Epithelial cell of proximal tubule (primary cell): ENCODE results near the gene OXSR1. TPM values are rescaled to one million over a fixed set of nuclear protein-coding genes. Genes with fewer than 3 reads are reported as not detected.

Source experiments
- DNase-seq: peaks from one replicate; pipeline ENCODE4 v3.0.0-alpha.2; 2011; ENCODE audit warnings: low read depth
- H3K4me3 ChIP-seq: 2 replicates; pipeline ENCODE4 v1.5.1; 2011; ENCODE audit warnings: low read depth, mild to moderate bottlenecking, low read length
- CTCF ChIP-seq: conservative IDR thresholded peaks from 2 replicates; pipeline ENCODE4 v1.5.1; 2012; ENCODE audit warnings: low read depth, mild to moderate bottlenecking, low read length
- total RNA-seq: library from RNA; depleted of rRNA; stranded (reverse); fragments of >200 nt; gene quantifications from 2 replicates; pipeline ENCODE4 v1.2.3, GENCODE V29; 2015

Gene OXSR1
- total RNA-seq, 1 donor from 2014 or later, result 39.2 TPM

GRCh38 chr3:38136393-38136776 lies 29.0 kb upstream of the OXSR1 start:
- TF ChIP-seq CTCF, result no peak
- no peak for DNase-seq
- peak overlapping the region; percentile 92 for H3K4me3 ChIP-seq

GRCh38 chr3:38136777-38137614 lies 28.3 kb upstream of the OXSR1 start, which contains the start of gene ACAA1:
ACAA1 (minus strand) TSS chr3:38137127; CDS start chr3:38137035, 92 bp downstream.
- H3K4me3 ChIP-seq, result peak within 1 kb of the TSS; percentile 92
- peak; percentile 91 for DNase-seq
- TF ChIP-seq CTCF, result no peak

- DNase-seq, result no peak
- peak overlapping the region; percentile 92 for H3K4me3 ChIP-seq
- TF ChIP-seq CTCF, result peak; percentile 17
These were observed 27.6 kb upstream of the OXSR1 start for GRCh38 chr3:38137615-38138348.

GRCh38 chr3:38138349-38139190 lies 26.8 kb upstream of the OXSR1 start, which contains the start of gene MYD88:
MYD88 (plus strand) TSS chr3:38138661; CDS start chr3:38138701, 40 bp downstream.
- DNase-seq, result no peak
- TF ChIP-seq CTCF, result no peak
- peak within 1 kb of the TSS; percentile 92 for H3K4me3 ChIP-seq

- TF ChIP-seq CTCF, result no peak
- DNase-seq, result no peak
- peak overlapping the region; percentile 92 for H3K4me3 ChIP-seq
These were observed 26.1 kb upstream of the OXSR1 start for GRCh38 chr3:38139191-38139590.

GRCh38 chr3:38139652-38140051 lies 25.7 kb upstream of the OXSR1 start:
- DNase-seq, result no peak
- TF ChIP-seq CTCF, result no peak
- peak overlapping the region; percentile 92 for H3K4me3 ChIP-seq
